Measurements from ENCODE around the gene EEF2K. TPM values are rescaled to one million over a fixed set of nuclear protein-coding genes. Genes with fewer than 3 reads are reported as not detected.

EEF2K gene
- total RNA-seq, 2 experiments from 2014 or later = 10.1 to 13.2 TPM

DNA sequence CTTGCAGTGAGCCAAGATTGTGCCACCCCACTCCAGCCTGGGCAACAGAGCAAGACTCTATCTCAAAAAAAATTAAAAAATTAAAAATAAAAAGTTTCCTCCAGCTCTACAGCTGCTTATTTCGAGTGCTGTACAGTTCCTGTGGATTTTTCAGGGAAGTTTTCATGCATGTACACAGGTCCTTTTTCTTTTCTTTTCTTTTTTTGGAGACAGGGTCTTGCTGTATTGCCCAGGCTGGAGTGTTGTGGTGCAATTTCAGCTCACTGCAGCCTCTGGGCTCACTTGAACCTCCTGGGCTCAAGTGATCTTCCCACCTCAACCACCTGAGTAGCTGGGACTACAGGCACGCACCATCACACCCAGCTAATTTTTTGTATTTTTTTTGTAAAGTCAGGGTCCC is 15.9 kb downstream of the EEF2K start:
- ChIA-PET POLR2A (no interaction called here), CTCF (interaction anchor here (0.8 to 1.0 kb wide), 2 partner anchors 34 to 99 kb away, joined by 3 read pairs; no protein-coding TSS in a partner anchor)
- H3K36me3 ChIP-seq (ENCODE audit: insufficient read depth, low read length) = no peaks in the 10 kb centered on the region
- no peak overlapping the region for H3K4me3 ChIP-seq (ENCODE audit: low read length)
- intact Hi-C loops (cut with DNase I, micrococcal nuclease) = no loop called here
- Mint-ChIP-seq H3K27me3 (no peaks in the 10 kb centered on the region), H3K36me3 (ENCODE audit: low read depth) (peaks cover 15% of the 10 kb centered on the region), H3K4me1 (ENCODE audit: low read depth) (no peaks in the 10 kb centered on the region), H3K9me3 (no peaks in the 10 kb centered on the region), H3K4me3 (no peak overlapping the region), H3K27ac (no peak overlapping the region)
- DNase-seq = no peak
- no peaks in the 10 kb centered on the region for H3K9me3 ChIP-seq (ENCODE audit: control insufficient read depth in 1 of 2, insufficient read depth in 1 of 2, low read length in 2 of 2)
- H3K27ac ChIP-seq (ENCODE audit: low read depth in 1 of 2, low read length in 2 of 2) = no peak overlapping the region
- ATAC-seq (ENCODE audit: poor library complexity) = no peak
- no peaks in the 10 kb centered on the region for H3K27me3 ChIP-seq (ENCODE audit: control insufficient read depth in 1 of 2, insufficient read depth in 2 of 2, low read length in 2 of 2)
- H3K4me1 ChIP-seq (ENCODE audit: insufficient read depth, low read length) = no peaks in the 10 kb centered on the region
- TF ChIP-seq, protein P1, sequence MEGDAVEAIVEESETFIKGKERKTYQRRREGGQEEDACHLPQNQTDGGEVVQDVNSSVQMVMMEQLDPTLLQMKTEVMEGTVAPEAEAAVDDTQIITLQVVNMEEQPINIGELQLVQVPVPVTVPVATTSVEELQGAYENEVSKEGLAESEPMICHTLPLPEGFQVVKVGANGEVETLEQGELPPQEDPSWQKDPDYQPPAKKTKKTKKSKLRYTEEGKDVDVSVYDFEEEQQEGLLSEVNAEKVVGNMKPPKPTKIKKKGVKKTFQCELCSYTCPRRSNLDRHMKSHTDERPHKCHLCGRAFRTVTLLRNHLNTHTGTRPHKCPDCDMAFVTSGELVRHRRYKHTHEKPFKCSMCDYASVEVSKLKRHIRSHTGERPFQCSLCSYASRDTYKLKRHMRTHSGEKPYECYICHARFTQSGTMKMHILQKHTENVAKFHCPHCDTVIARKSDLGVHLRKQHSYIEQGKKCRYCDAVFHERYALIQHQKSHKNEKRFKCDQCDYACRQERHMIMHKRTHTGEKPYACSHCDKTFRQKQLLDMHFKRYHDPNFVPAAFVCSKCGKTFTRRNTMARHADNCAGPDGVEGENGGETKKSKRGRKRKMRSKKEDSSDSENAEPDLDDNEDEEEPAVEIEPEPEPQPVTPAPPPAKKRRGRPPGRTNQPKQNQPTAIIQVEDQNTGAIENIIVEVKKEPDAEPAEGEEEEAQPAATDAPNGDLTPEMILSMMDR (IDR thresholded peaks at IDR 0.05) = no peak

DNA sequence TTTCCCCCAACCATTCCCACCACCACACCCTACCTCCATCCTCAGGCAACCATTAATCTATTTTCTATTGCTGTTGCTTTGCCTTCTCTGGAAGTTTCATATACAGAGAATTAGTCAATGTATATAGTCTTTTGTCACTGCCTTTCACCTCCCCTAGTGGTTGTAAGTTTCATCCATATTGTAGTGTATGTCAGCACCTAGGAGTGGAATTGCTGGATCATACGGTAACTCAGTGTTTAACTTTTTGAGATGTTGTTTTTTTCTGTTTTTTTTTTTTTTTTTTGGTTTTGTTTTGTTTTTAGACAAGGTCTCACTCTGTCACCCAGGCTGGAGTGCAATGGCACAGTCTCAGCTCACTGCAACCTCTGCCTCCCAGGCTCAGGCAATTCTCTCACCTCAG is 16.9 kb downstream of the EEF2K start:
- H3K4me3 Mint-ChIP-seq = no peak overlapping the region
- Histone ChIP-seq H3K4me1 (ENCODE audit: insufficient read depth, low read length) (no peaks in the 10 kb centered on the region), H3K4me3 (ENCODE audit: low read length) (no peak overlapping the region), H3K27ac (ENCODE audit: low read depth in 1 of 2, low read length in 2 of 2) (no peak overlapping the region), H3K27me3 (ENCODE audit: control insufficient read depth in 1 of 2, insufficient read depth in 2 of 2, low read length in 2 of 2) (no peaks in the 10 kb centered on the region), H3K9me3 (ENCODE audit: control insufficient read depth in 1 of 2, insufficient read depth in 1 of 2, low read length in 2 of 2) (no peaks in the 10 kb centered on the region), H3K36me3 (ENCODE audit: insufficient read depth, low read length) (no peaks in the 10 kb centered on the region)
- ChIA-PET CTCF (interaction anchor here (0.7 kb wide), 1 partner anchor 1949 kb away, joined by 3 read pairs; no protein-coding TSS in a partner anchor), POLR2A (no interaction called here)
- no peaks in the 10 kb centered on the region for H3K4me1 Mint-ChIP-seq (ENCODE audit: low read depth)
- ATAC-seq (ENCODE audit: poor library complexity) (no peak), DNase-seq (no peak)
- no peaks in the 10 kb centered on the region for H3K9me3 Mint-ChIP-seq
- H3K27me3 Mint-ChIP-seq = no peaks in the 10 kb centered on the region
- H3K27ac Mint-ChIP-seq = no peak overlapping the region
- intact Hi-C loops (cut with DNase I, micrococcal nuclease) = no loop called here
- H3K36me3 Mint-ChIP-seq (ENCODE audit: low read depth) = peaks cover 15% of the 10 kb centered on the region
- TF ChIP-seq, protein P1 (IDR thresholded peaks at IDR 0.05) = no peak

DNA sequence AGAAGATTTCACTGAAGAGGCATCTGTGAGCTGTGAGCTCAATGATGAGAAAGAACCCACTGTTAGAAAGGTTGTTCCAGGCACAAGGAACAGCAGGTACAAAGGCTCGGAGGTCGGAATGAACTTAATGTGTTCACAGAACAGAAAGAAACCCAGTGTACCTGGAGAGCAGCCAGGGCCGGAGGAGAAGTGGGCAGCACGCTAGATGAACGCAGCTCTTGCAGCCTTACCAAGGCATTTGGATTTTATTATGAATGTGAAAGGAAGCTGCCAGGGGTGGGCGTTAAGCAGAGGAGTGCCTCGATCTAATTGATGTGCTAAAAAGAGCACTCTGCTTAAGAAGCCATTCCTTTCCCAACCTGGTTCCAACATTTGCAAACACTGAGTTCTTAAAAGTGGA is 19.0 kb downstream of the EEF2K start:
- CTCF ChIA-PET = interaction anchor here (0.8 kb wide), 1 partner anchor 15 kb away, joined by 4 read pairs; no protein-coding TSS in a partner anchor
- POLR2A ChIA-PET = no interaction called here

More for the DNA sequence above, 19.0 kb downstream of the EEF2K start:
- H3K27ac ChIP-seq (ENCODE audit: low read depth in 1 of 2, low read length in 2 of 2) = no peak overlapping the region
- DNase-seq (no peak), ATAC-seq (ENCODE audit: poor library complexity) (no peak)
- no peaks in the 10 kb centered on the region for H3K27me3 ChIP-seq (ENCODE audit: control insufficient read depth in 1 of 2, insufficient read depth in 2 of 2, low read length in 2 of 2)
- Mint-ChIP-seq H3K27ac (no peak overlapping the region), H3K36me3 (ENCODE audit: low read depth) (peaks cover 28% of the 10 kb centered on the region), H3K4me1 (ENCODE audit: low read depth) (no peaks in the 10 kb centered on the region), H3K4me3 (no peak overlapping the region), H3K9me3 (no peaks in the 10 kb centered on the region), H3K27me3 (no peaks in the 10 kb centered on the region)
- TF ChIP-seq, protein P1 (IDR thresholded peaks at IDR 0.05) = no peak
- intact Hi-C loops (cut with DNase I, micrococcal nuclease) = no loop called here
- H3K4me3 ChIP-seq (ENCODE audit: low read length) = no peak overlapping the region
- H3K9me3 ChIP-seq (ENCODE audit: control insufficient read depth in 1 of 2, insufficient read depth in 1 of 2, low read length in 2 of 2) = no peaks in the 10 kb centered on the region
- no peaks in the 10 kb centered on the region for H3K4me1 ChIP-seq (ENCODE audit: insufficient read depth, low read length)
- H3K36me3 ChIP-seq (ENCODE audit: insufficient read depth, low read length) = no peaks in the 10 kb centered on the region
